ENCODE measurements around the gene SPACA4. TPM values are rescaled to one million over a fixed set of nuclear protein-coding genes. Genes with fewer than 3 reads are reported as not detected.
A peak's percentile ranks its signal among the peaks of the same experiment; 100 is the strongest.
"Not testable (repeated sequence)": the region's sequence is repeated elsewhere in the genome, so short reads cannot be mapped to it uniquely, and the experiment has no call there.

Gene SPACA4
- total RNA-seq, 2 experiments from 2014 or later: not detected

GRCh38 chr19:48627865-48628314 is 21.3 kb downstream of the SPACA4 start:
- DNase-seq (no peak), ATAC-seq (no peak)
- H3K27me3 Mint-ChIP-seq: no peaks in the 10 kb centered on the region
- no peak overlapping the region for H3K4me3 Mint-ChIP-seq
- peaks cover 12% of the 10 kb centered on the region for H3K36me3 Mint-ChIP-seq
- peak overlapping the region; percentile 74 for H3K27ac Mint-ChIP-seq
- CTCF ChIA-PET: interaction anchor here (1.3 to 2.4 kb wide), 3 partner anchors 9 to 19 kb away, joined by 3 to 10 read pairs (median 4); partner anchors contain the start of genes CA11, RPL18 and SPHK2
- H3K9me3 Mint-ChIP-seq (ENCODE audit: low read depth): no peaks in the 10 kb centered on the region
- peaks cover 43% of the 10 kb centered on the region for H3K4me1 Mint-ChIP-seq

DNA sequence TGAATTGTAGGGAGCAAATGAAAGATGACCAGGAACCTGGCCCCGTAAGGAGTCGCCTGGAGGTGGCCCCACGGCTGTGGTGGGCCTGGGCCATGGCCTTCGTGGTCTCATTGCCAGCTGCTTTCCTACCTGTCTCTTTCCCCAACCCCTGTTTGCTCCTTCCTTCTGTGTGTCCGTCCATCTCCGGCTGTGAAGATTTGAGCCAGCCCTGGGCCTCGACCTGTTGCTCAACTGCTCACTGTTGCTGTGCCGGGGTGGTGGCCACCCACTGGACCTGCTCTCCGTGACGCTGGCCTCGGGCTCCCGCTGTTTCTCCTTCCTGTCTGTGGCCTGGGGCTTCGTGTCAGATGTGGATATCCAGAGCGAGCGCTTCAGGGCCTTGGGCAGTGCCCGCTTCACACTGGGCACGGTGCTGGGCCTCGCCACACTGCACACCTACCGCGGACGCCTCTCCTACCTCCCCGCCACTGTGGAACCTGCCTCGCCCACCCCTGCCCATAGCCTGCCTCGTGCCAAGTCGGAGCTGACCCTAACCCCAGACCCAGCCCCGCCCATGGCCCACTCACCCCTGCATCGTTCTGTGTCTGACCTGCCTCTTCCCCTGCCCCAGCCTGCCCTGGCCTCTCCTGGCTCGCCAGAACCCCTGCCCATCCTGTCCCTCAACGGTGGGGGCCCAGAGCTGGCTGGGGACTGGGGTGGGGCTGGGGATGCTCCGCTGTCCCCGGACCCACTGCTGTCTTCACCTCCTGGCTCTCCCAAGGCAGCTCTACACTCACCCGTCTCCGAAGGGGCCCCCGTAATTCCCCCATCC is 22.1 kb downstream of the SPACA4 start:
- ATAC-seq: no peak
- CTCF ChIA-PET: interaction anchor here (1.0 to 2.4 kb wide), 4 partner anchors 9 to 20 kb away, joined by 3 to 10 read pairs (median 4); partner anchors contain the start of genes CA11, RPL18 and SPHK2
- Mint-ChIP-seq H3K27me3 (no peaks in the 10 kb centered on the region), H3K27ac (no peak overlapping the region), H3K4me1 (peaks cover 40% of the 10 kb centered on the region), H3K36me3 (peaks cover 7% of the 10 kb centered on the region), H3K9me3 (ENCODE audit: low read depth) (no peaks in the 10 kb centered on the region), H3K4me3 (no peak overlapping the region)
- no peak for DNase-seq

DNA sequence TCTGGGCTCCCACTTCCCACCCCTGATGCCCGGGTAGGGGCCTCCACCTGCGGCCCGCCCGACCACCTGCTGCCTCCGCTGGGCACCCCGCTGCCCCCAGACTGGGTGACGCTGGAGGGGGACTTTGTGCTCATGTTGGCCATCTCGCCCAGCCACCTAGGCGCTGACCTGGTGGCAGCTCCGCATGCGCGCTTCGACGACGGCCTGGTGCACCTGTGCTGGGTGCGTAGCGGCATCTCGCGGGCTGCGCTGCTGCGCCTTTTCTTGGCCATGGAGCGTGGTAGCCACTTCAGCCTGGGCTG is 22.7 kb downstream of the SPACA4 start:
- CTCF ChIA-PET: interaction anchor here (1.0 to 2.4 kb wide), 2 partner anchors 17 to 20 kb away, joined by 3 to 10 read pairs; partner anchors contain the start of gene CA11
- ATAC-seq (no peak), DNase-seq (no peak)
- H3K36me3 Mint-ChIP-seq: peaks cover 5% of the 10 kb centered on the region
- H3K4me3 Mint-ChIP-seq: no peak overlapping the region
- no peaks in the 10 kb centered on the region for H3K27me3 Mint-ChIP-seq
- peaks cover 41% of the 10 kb centered on the region for H3K4me1 Mint-ChIP-seq
- no peaks in the 10 kb centered on the region for H3K9me3 Mint-ChIP-seq (ENCODE audit: low read depth)
- H3K27ac Mint-ChIP-seq: no peak overlapping the region

DNA sequence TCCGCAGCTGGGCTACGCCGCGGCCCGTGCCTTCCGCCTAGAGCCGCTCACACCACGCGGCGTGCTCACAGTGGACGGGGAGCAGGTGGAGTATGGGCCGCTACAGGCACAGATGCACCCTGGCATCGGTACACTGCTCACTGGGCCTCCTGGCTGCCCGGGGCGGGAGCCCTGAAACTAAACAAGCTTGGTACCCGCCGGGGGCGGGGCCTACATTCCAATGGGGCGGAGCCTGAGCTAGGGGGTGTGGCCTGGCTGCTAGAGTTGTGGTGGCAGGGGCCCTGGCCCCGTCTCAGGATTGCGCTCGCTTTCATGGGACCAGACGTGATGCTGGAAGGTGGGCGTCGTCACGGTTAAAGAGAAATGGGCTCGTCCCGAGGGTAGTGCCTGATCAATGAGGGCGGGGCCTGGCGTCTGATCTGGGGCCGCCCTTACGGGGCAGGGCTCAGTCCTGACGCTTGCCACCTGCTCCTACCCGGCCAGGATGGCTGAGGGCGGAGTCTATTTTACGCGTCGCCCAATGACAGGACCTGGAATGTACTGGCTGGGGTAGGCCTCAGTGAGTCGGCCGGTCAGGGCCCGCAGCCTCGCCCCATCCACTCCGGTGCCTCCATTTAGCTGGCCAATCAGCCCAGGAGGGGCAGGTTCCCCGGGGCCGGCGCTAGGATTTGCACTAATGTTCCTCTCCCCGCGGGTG is 23.2 kb downstream of the SPACA4 start:
- Mint-ChIP-seq H3K9me3 (ENCODE audit: low read depth) (no peaks in the 10 kb centered on the region), H3K36me3 (peaks cover 5% of the 10 kb centered on the region), H3K4me1 (peaks cover 42% of the 10 kb centered on the region), H3K4me3 (no peak overlapping the region), H3K27ac (no peak overlapping the region), H3K27me3 (no peaks in the 10 kb centered on the region)
- no peak for ATAC-seq
- CTCF ChIA-PET: interaction anchor here (1.0 kb wide), 1 partner anchor 21 kb away, joined by 3 read pairs; no protein-coding TSS in a partner anchor
- no peak for DNase-seq

- Mint-ChIP-seq H3K27me3 (no peaks in the 10 kb centered on the region), H3K4me1 (peaks cover 42% of the 10 kb centered on the region), H3K4me3 (no peak overlapping the region), H3K36me3 (peaks cover 5% of the 10 kb centered on the region), H3K9me3 (ENCODE audit: low read depth) (no peaks in the 10 kb centered on the region), H3K27ac (no peak overlapping the region)
- no peak for ATAC-seq
- CTCF ChIA-PET: no interaction called here
- DNase-seq: no peak
Observed at GRCh38 chr19:48630296-48631063, 23.9 kb downstream of the SPACA4 start.

DNA sequence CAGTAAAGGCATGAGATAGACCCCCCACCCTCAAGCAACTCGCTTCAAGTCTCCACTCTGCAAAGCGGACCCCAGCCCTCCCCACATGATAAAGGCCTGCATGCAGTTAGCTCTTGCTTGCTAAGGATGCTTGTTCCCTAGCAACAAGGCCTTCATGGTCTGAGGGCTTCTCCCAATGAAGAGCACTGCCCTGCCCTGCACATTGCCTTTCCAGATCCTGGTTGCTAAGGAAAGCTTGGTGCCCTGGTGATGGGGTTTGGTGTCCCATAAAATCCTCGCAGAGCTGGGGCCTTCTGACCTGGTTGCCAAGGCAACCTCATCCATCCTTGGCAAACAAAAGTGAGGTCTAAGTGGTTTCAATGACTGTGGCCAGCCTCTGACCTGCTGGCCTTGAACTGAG is 24.7 kb downstream of the SPACA4 start:
- CTCF ChIA-PET: no interaction called here
- H3K27me3 Mint-ChIP-seq: no peaks in the 10 kb centered on the region
- no peaks in the 10 kb centered on the region for H3K9me3 Mint-ChIP-seq (ENCODE audit: low read depth)
- ATAC-seq (no peak), DNase-seq (no peak)
- H3K27ac Mint-ChIP-seq: peak overlapping the region; percentile 43
- H3K36me3 Mint-ChIP-seq: peaks cover 5% of the 10 kb centered on the region
- no peak overlapping the region for H3K4me3 Mint-ChIP-seq
- H3K4me1 Mint-ChIP-seq: peaks cover 42% of the 10 kb centered on the region

GRCh38 chr19:48632286-48632685 is 25.7 kb downstream of the SPACA4 start:
- not testable (repeated sequence) for H3K36me3 Mint-ChIP-seq; H3K27me3 Mint-ChIP-seq; H3K4me3 Mint-ChIP-seq; H3K9me3 Mint-ChIP-seq (ENCODE audit: low read depth); H3K27ac Mint-ChIP-seq; DNase-seq; ATAC-seq
- H3K4me1 Mint-ChIP-seq: peaks cover 36% of the 10 kb centered on the region
- CTCF ChIA-PET: interaction anchor here (1.7 kb wide), 1 partner anchor 8 kb away, joined by 5 read pairs; no protein-coding TSS in a partner anchor

DNA sequence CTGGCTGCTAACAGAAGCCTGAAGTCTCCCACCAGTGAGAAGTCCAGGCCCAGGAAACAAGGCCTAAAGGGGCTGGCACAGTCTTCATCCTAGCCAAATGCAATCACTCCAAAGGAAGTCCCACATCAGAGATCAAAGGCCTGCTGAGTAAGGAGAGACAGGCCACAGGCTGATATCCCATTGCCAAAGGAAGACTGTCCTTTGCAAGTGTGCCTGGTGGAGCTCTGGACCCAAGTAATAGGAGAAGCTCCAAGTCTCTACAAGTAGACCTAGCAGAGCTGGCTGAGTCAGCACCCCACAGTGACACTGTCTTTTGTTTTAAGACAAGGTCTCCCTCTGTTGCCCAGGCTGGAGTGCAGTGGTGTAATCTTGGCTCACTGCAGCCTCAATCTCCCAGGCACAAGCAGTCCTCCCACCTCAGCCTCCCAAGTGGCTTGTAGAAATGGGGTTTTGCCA is 26.2 kb downstream of the SPACA4 start:
- Mint-ChIP-seq H3K27me3 (no peaks in the 10 kb centered on the region), H3K27ac (no peak overlapping the region), H3K4me1 (peaks cover 33% of the 10 kb centered on the region), H3K9me3 (ENCODE audit: low read depth) (no peaks in the 10 kb centered on the region), H3K36me3 (peaks cover 3% of the 10 kb centered on the region), H3K4me3 (no peak overlapping the region)
- CTCF ChIA-PET: interaction anchor here (1.7 kb wide), 1 partner anchor 9 kb away, joined by 5 read pairs; no protein-coding TSS in a partner anchor
- DNase-seq (no peak), ATAC-seq (no peak)

DNA sequence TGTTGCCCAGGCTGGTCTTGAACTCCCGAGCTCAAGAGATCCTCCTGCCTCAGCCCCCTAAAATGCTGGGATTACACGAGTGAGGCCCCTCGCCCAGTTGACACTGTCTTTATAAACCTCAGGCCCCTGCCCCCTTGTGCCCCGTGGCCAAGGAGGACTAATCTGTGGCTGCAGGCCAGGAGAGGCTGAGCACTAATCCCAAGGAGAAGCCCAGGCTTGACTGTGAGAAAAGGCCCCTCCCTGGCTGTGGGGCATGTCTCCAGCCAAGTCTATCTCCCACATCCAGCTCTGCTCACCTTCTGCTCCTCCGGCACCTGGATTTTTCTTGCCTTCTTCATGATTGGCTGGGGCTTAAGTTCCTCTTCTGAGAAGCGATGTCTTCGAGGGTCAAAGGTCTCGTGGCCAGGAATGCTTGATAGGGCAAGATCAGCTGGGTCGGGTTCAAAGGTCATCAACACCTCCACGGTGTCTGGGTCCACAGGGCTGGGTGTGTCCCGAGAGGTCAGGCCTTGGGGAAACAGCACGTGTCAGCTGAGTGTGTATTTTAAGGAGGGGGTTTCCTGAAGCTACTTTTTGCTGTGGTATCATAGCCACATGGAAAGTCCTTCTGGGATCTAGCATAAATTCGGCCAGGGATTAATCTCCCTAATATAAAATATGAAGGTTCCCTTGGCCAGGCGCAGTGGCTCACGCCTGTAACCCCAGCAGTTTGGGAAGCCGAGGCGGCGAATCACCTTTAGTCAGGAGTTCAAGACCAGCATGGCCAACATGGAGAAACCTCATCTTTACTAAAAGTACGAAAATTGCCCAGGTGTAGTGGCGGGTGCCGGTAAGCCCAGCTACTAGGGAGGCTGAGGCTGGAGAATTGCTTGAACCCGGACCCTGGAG is 26.9 kb downstream of the SPACA4 start:
- no peak for ATAC-seq
- Mint-ChIP-seq H3K36me3 (peaks cover 4% of the 10 kb centered on the region), H3K27ac (peak overlapping the region; percentile 41), H3K9me3 (ENCODE audit: low read depth) (no peaks in the 10 kb centered on the region), H3K4me1 (peaks cover 38% of the 10 kb centered on the region), H3K27me3 (no peaks in the 10 kb centered on the region), H3K4me3 (peak overlapping the region; percentile 68)
- no peak for DNase-seq
- CTCF ChIA-PET: interaction anchor here (0.8 to 1.8 kb wide), 4 partner anchors 9 to 49 kb away, joined by 4 to 6 read pairs (median 5); partner anchors contain the start of genes CA11, RPL18 and SPHK2

- DNase-seq (no peak), ATAC-seq (no peak)
- Mint-ChIP-seq H3K4me1 (peaks cover 40% of the 10 kb centered on the region), H3K27me3 (no peaks in the 10 kb centered on the region), H3K27ac (peak overlapping the region; percentile 84), H3K4me3 (peak overlapping the region; percentile 68), H3K36me3 (peaks cover 6% of the 10 kb centered on the region), H3K9me3 (ENCODE audit: low read depth) (no peaks in the 10 kb centered on the region)
- CTCF ChIA-PET: interaction anchor here (0.8 to 1.8 kb wide), 3 partner anchors 11 to 50 kb away, joined by 4 to 6 read pairs (median 5); partner anchors contain the start of genes CA11, RPL18 and SPHK2
Observed at GRCh38 chr19:48634036-48634342, 27.4 kb downstream of the SPACA4 start.

- ATAC-seq: peak; percentile 28
- Mint-ChIP-seq H3K27me3 (no peaks in the 10 kb centered on the region), H3K4me3 (peak overlapping the region; percentile 68), H3K9me3 (ENCODE audit: low read depth) (no peaks in the 10 kb centered on the region), H3K36me3 (peaks cover 6% of the 10 kb centered on the region), H3K27ac (peak overlapping the region; percentile 84), H3K4me1 (peaks cover 44% of the 10 kb centered on the region)
- CTCF ChIA-PET: interaction anchor here (0.8 to 1.8 kb wide), 3 partner anchors 11 to 50 kb away, joined by 4 to 6 read pairs (median 5); partner anchors contain the start of genes CA11, RPL18 and SPHK2
- peak; percentile 96 for DNase-seq
Observed at GRCh38 chr19:48634424-48635262, 28.1 kb downstream of the SPACA4 start.
